Measurements from ENCODE around the gene FRMD8. TPM values are rescaled to one million over a fixed set of nuclear protein-coding genes. Genes with fewer than 3 reads are reported as not detected.

FRMD8 gene
- total RNA-seq, 6 experiments from 2014 or later: 22.4 to 28.5 (median 27.1) TPM

DNA sequence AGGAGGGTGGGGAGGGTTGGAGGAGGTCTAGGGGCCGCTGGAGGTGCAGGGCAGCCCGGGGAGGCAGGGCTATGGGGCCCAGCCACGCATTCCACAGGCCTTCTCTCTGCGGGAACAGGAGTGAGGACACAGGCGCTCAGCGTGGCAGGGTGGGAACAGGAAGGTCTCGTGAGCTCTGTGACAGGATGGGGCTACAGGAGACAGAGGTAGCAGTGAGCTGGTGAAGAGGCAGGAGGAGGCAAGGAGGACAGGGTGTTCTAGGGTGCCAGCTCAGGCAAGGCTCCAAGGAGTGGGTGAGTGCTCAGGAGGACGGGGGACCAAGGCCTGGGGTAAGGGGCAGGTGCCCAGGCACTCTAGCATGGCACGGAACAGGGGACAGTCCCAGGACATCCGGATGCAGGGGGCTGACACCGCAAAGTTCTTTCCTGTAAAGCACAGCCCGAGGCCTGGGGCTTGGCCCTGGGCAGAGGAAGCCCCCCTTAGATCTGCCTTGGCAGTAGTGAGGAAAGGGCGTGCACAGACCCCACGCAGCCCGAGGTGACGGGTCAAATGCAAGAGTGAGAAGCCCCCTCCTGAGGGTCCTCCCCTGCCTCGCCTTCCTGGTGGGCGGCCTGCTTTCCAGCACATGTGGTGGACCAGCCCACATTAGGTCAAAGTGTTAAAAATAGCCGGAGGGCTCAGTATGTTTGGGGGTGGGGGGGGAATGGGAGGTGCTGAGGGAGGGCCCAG is 31.4 kb downstream of the FRMD8 start:
- H3K4me1 Mint-ChIP-seq (ENCODE audit: low read depth): peaks cover 70% of the 10 kb centered on the region
- H3K27ac Mint-ChIP-seq: peak overlapping the region; percentile 98
- peaks cover 4% of the 10 kb centered on the region for H3K36me3 Mint-ChIP-seq (ENCODE audit: low read depth)
- no peak for DNase-seq
- peak overlapping the region; percentile 70 for H3K4me3 Mint-ChIP-seq
- H3K9me3 Mint-ChIP-seq: peaks cover 5% of the 10 kb centered on the region
- TF ChIP-seq, protein P1, sequence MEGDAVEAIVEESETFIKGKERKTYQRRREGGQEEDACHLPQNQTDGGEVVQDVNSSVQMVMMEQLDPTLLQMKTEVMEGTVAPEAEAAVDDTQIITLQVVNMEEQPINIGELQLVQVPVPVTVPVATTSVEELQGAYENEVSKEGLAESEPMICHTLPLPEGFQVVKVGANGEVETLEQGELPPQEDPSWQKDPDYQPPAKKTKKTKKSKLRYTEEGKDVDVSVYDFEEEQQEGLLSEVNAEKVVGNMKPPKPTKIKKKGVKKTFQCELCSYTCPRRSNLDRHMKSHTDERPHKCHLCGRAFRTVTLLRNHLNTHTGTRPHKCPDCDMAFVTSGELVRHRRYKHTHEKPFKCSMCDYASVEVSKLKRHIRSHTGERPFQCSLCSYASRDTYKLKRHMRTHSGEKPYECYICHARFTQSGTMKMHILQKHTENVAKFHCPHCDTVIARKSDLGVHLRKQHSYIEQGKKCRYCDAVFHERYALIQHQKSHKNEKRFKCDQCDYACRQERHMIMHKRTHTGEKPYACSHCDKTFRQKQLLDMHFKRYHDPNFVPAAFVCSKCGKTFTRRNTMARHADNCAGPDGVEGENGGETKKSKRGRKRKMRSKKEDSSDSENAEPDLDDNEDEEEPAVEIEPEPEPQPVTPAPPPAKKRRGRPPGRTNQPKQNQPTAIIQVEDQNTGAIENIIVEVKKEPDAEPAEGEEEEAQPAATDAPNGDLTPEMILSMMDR (IDR thresholded peaks at IDR 0.05): no peak
- peaks cover 18% of the 10 kb centered on the region for H3K27me3 Mint-ChIP-seq (ENCODE audit: insufficient read depth)

DNA sequence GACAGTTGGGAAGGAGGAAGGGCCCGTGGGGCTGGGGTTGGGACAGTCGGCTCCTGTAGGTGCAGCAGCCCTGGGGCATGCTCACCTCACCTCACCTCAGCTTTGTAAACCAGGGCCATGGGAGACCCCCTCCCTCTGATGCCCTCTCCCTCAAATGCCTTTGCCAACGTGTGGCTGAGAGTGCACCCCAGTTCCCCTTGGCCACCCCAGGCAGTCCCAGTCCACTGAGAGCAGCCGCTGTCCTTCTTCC is 31.9 kb downstream of the FRMD8 start:
- TF ChIP-seq, protein P1 (IDR thresholded peaks at IDR 0.05): no peak
- Mint-ChIP-seq H3K27ac (peak overlapping the region; percentile 98), H3K9me3 (peaks cover 10% of the 10 kb centered on the region), H3K36me3 (ENCODE audit: low read depth) (peaks cover 9% of the 10 kb centered on the region), H3K27me3 (ENCODE audit: insufficient read depth) (peaks cover 23% of the 10 kb centered on the region), H3K4me1 (ENCODE audit: low read depth) (peaks cover 70% of the 10 kb centered on the region), H3K4me3 (peak overlapping the region; percentile 70)
- no peak for DNase-seq

DNA sequence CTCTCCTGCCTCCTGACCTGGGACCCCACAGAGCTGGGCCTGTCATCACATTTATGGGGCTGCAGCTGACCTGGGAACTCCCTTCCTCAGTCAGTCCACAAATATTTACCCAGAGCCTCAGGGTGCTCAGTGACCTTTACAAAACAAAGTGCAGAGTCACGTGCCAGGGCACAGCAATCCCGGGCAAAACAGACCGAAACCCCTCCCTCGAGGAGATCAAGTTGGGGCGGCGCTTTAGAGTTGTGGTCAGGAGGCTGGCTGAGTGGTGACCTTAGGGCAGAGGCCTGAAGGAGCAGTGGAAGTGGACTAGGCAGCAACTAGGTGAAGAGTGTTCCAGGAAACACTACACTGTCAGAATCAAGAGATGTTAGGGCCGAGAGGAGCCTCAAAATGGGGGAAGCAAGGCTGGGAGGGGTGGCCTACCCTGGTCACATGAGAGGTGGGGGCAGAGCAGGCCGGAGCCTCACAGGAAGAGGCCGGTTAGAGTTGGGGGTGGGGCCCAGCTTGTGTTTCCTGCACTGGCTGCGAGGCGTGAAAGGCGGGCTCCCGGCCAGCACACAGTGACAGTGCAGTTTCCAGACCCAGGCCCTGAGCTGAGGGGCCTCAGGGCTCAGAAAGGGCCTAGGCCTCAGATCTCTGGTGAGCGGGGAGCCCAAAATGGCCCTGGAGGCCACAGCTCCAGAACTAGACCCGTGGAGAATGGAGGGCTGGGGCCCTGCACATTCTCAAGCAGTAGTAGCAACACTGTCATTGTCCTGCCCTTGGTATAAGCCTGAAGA is 32.4 kb downstream of the FRMD8 start:
- peaks cover 29% of the 10 kb centered on the region for H3K27me3 Mint-ChIP-seq (ENCODE audit: insufficient read depth)
- H3K4me1 Mint-ChIP-seq (ENCODE audit: low read depth): peaks cover 70% of the 10 kb centered on the region
- TF ChIP-seq, protein P1 (IDR thresholded peaks at IDR 0.05): no peak; the same call in 1 of the 2 replicates
- peak overlapping the region; percentile 98 for H3K27ac Mint-ChIP-seq
- peaks cover 14% of the 10 kb centered on the region for H3K36me3 Mint-ChIP-seq (ENCODE audit: low read depth)
- peak overlapping the region; percentile 70 for H3K4me3 Mint-ChIP-seq
- peak; percentile 97 for DNase-seq
- H3K9me3 Mint-ChIP-seq: peaks cover 15% of the 10 kb centered on the region

DNA sequence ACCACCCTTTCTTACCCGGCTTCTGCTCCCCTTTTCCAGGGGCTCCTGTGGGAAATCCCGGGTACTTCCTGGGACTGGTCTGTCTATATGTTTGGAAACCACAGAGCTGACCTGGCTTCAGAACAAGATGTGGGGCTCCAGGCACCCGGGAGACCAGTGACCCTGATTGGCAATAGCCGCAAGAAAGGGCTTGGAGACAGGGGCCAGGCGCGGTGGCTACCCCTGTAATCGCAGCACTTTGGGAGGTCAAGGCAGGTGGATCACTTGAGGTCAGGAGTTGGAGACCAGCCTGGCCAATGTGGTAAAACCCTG is 33.0 kb downstream of the FRMD8 start:
- peak overlapping the region; percentile 70 for H3K4me3 Mint-ChIP-seq
- peaks cover 34% of the 10 kb centered on the region for H3K27me3 Mint-ChIP-seq (ENCODE audit: insufficient read depth)
- H3K27ac Mint-ChIP-seq: peak overlapping the region; percentile 98
- DNase-seq: peak; percentile 14
- TF ChIP-seq, protein P1 (IDR thresholded peaks at IDR 0.05): no peak
- H3K4me1 Mint-ChIP-seq (ENCODE audit: low read depth): peaks cover 70% of the 10 kb centered on the region
- H3K9me3 Mint-ChIP-seq: peaks cover 21% of the 10 kb centered on the region
- H3K36me3 Mint-ChIP-seq (ENCODE audit: low read depth): peaks cover 20% of the 10 kb centered on the region

DNA sequence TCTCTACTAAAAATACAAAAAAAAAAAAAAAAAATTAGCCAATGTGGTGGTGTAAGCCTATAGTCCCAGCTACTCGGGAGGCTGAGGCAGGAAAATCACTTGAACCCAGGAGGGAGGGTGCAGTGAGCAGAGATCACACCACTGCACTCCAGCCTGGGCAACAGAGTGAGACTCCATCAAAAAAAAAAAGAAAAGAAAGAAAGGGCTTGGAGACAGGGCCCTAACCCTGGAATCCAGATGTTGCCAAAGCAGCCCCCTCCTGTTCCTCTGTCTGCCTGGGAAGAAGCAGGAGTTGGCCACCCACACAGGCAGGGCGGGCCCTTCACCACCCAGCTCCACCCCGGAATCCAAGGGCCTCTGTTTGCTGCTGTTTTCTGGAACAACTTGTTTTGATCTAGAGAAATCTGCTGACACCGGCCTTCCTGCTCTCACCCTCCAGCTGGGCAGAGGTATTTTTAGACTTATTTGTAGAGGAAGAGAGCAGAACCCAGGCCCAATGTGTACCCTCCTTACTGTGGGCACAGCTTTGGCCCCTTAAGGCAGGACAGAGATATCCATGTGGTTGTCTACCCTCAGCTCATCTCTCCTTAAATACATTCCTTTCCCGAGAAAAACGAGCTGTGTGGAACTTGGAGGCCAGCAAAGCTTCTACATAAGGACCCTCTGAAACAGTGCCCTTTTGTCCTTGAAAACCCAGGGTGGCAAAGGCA is 33.5 kb downstream of the FRMD8 start:
- peak; percentile 80 for DNase-seq
- TF ChIP-seq, protein P1 (IDR thresholded peaks at IDR 0.05): no peak
- Mint-ChIP-seq H3K27ac (peak overlapping the region; percentile 98), H3K4me1 (ENCODE audit: low read depth) (peaks cover 70% of the 10 kb centered on the region), H3K9me3 (peaks cover 26% of the 10 kb centered on the region), H3K27me3 (ENCODE audit: insufficient read depth) (peaks cover 39% of the 10 kb centered on the region), H3K4me3 (peak overlapping the region; percentile 70), H3K36me3 (ENCODE audit: low read depth) (peaks cover 25% of the 10 kb centered on the region)

All from HFFc6 (cell line).